Activated naive CD4-positive, alpha-beta T cell (primary cell): ENCODE data around the gene IFRD2.
"Not testable (repeated sequence)": the region's sequence is repeated elsewhere in the genome, so short reads cannot be mapped to it uniquely, and the experiment has no call there.

Experiments
- DNase-seq, 4 experiments: peaks; one replicate each; lab custom pipeline; 2025; lab: John Stamatoyannopoulos, UW

Gene IFRD2

DNA sequence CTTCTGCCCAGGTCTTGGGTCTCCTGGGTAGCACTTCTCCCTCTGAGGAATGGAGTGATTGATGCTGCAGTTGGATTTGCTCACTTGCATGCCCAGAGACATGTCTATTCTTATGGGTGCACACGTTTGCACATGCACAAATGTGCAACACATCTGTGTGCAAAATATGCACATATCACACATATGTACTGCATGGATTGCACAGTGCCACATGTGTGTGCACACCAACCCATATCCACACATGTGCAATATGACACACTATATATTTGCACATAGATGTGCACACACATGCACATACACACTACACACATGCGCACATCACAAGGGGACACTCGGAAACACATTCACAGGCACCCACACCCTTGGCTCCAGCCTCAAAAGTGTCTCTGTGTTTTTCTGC is 24.0 kb downstream of the IFRD2 start:
- DNase-seq: no peak

DNA sequence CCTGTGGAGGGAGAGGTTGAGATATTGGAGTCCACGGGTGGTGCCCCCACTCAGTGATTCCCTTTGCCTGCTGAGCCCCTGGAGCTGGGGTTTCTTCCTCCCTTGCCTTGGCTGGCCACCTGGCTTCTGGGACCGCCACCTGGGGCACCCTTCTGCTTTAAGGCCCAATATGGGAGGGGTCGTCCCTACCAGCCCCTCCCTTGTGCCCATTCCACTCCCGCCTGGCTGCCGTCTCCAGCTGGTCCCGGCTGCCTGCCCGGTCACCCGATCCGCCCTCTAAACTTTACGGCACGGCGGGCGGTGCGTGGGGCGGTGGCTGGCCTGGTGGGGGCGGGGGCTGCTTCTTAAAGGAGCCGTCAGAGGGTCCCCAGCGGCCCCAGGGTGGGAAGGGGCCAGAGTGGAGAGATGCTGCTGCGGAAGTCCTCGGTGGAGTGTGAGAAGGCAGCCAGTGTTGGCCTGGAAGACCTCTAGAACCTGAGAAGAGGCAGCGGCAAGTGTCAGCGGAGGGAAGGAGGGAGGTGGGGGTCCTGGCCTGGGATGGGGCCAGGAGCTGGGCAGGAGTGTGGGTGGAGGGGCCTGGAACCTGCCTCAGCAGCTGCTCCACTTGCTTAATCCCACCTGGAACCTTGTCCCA is 24.8 kb downstream of the IFRD2 start:
- no peak for DNase-seq

- DNase-seq: no peak
Observed at GRCh38 chr3:50266836-50267235, 25.4 kb downstream of the IFRD2 start.

GRCh38 chr3:50266017-50266416 is 26.2 kb downstream of the IFRD2 start:
- DNase-seq: no peak

DNA sequence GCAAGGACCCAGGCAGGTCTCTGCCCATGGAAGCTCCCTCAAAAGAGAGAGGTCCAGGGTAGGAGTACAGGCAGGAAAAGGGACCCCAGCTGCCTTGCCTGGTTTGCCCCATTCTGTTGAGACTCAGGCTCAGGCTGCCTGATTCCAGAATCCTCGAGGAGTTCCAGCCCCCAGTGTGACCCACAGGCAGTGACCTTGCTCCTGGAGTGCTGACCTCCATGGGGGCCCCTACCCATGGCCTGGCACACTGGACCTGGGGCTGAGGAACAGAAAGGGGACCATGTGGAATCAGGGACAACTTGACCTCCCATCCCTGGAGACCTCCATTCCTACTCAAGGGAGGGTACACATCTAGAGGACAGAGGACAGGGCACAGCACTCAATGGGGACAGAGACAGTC is 26.7 kb downstream of the IFRD2 start:
- no peak for DNase-seq

- no peak for DNase-seq
Observed at GRCh38 chr3:50264964-50265485, 27.2 kb downstream of the IFRD2 start.

GRCh38 chr3:50264383-50264963 is 27.8 kb downstream of the IFRD2 start:
- no peak for DNase-seq

- no peak for DNase-seq
Observed at GRCh38 chr3:50263478-50264382, 28.5 kb downstream of the IFRD2 start.

GRCh38 chr3:50262778-50263177 is 29.5 kb downstream of the IFRD2 start:
- DNase-seq: no peak

- DNase-seq: not testable (repeated sequence)
Observed at GRCh38 chr3:50262200-50262599, 30.0 kb downstream of the IFRD2 start.

GRCh38 chr3:50261505-50261904 is 30.7 kb downstream of the IFRD2 start:
- no peak for DNase-seq

- DNase-seq: no peak
Observed at GRCh38 chr3:50260942-50261441, 31.2 kb downstream of the IFRD2 start.

GRCh38 chr3:50260027-50260941 is 31.9 kb downstream of the IFRD2 start:
- peak; percentile 55 to 75 (median 63) for DNase-seq

DNA sequence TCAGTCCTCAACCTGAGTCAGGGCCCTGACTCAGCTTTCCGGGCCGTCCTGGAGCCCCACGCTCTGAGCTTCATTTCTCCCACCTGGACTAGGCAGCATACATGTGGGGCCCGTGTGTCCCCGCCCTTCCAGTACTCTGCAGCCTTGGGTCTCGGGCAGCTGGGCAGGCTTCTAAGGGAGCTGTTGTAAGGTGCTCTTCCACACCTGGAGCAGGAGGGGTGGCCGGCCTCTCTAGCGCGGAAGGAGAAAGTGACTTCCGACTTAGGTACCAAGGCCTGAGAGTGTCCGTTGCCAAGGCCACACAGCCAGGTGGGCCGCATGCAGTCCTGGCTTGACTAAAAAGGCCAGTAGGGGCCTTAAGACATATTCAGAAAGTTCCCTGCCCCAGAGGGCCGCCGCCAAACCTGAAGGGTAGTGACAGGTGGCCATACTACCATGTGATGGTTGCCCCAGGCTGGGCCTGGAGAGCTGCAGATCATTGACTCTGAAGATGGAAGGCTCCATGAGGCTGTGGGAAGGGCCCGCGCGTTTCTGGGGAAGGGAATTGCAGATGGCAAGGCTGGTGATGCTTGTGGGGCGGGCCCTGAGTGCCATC is 32.7 kb downstream of the IFRD2 start:
- no peak for DNase-seq

DNA sequence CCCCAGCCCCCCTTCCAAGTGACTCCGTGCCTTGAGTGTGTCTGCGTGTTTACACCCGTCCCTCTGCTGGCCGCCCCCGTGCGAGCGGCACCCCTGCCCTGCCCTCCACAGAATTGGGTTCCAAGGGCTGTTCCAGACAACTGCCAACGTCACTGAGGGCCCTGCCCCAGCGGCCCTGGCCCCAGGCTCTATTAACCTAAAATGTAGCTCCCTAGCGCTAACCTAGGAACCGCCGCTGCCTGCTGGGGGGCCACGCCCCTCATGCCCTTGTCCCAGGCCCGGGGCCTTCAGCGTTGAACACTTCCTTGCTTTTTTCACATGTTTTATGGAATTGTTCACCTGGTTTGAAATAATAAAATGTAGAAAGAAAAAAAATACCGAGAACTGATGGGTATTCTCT is 33.2 kb downstream of the IFRD2 start:
- no peak for DNase-seq

DNA sequence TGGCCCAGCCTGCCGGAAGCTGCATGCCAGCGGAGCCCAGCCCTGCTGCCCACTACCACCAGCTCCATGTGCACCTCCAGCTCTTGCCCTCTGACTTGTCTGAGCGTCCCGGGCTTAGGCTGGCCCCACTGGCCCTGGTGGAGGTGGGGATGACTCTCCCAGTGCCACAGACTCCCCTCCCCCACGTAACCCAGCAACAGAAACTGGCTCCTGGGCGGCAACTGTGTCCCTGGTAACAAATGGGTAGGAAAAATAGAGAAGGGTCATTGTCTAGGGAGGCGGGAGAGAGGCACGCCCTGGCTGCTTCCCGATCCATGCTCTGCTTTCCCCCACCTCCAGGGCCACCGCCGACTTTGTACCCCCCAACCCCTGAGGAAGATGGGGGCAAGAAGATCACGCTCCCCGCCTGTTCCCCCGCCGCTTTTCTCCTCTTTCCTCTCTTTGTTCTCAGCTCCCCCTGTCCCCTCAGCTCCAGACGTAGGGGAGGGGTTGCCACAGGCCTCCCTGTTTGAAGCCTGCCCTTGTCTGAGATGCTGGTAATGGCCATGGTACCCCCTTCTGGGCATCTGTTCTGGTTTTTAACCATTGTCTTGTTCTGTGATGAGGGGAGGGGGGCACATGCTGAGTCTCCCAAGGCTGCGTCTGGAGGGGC is 34.1 kb downstream of the IFRD2 start:
- DNase-seq: no peak

- DNase-seq: peak in 1 of 4 experiments; percentile 24
Observed at GRCh38 chr3:50256978-50257890, 35.0 kb downstream of the IFRD2 start.

- DNase-seq: no peak
Observed at GRCh38 chr3:50255251-50255615, 37.0 kb downstream of the IFRD2 start.

DNA sequence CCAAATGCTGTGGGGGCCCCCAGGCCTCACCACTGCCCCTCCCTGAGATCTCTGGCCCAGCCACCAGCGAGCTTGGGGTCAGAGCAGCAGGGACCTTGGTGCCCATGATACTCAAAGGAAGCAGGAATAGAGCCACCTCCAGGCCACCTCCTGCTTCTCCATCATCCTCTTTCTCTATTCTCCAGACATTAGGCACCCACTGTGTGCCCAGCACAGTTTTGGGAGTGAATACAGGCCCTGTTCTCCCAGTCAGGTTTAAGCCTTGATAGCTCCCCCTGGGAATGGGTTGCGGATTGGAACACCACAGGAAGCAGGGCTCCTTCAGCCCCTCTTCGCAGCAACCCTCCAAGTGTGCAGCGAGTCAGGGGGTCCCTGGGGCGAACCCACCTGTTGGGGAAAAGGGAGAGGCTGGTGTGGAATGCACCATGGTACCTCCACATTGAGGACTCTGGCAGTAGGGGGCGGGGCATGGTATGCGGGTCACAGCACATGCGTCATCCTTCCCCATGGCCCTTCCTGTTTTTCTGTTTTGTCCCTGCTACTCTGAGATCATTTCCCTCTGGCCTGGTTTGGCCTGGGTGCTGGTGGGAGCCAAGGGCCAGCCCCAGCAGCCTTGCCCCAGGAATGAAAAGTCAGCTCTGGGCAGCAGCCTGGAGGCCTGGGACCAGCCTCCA is 37.5 kb downstream of the IFRD2 start:
- DNase-seq: no peak
